HEK293 (cell line): ENCODE results near the gene ZNF354C.

ENCODE experiments used
- CTCF ChIA-PET: fragments of 350-600 bp; formaldehyde crosslinking; extraction: SDS; loops from one replicate; lab custom pipeline; 2021; ENCODE audit warnings: antibody characterized with exemption; lab: Yijun Ruan, JAX
- POLR2A ChIA-PET: fragments of 300-600 bp; formaldehyde crosslinking; extraction: SDS; loops from one replicate; lab custom pipeline; 2020; ENCODE audit warnings: antibody characterized with exemption, inconsistent platforms; lab: Yijun Ruan, JAX
- H3K27ac ChIP-seq: fragments of 200-500 bp; sonication (Bioruptor generic); 2 replicates; pipeline ENCODE4 v1.5.1; 2014; ENCODE audit warnings: low read depth, low read length, control low read depth, inconsistent platforms; ENCODE audit errors: extremely low read depth
- H3K36me3 ChIP-seq, 2 experiments: fragments of 200-500 bp in 1 of 2; sonication (Bioruptor generic) in 1 of 2; 1 replicate in 1 of 2; 2 replicates in 1 of 2; pipeline ENCODE4 v1.5.1; 2014 to 2017; ENCODE audit warnings: inconsistent platforms in 2 of 2, low read length in 2 of 2; ENCODE audit not compliant: control insufficient read depth in 2 of 2, insufficient read depth in 1 of 2
- H3K4me1 ChIP-seq: fragments of 200-500 bp; sonication (Bioruptor generic); 2 replicates; pipeline ENCODE4 v1.5.1; 2014; ENCODE audit warnings: mild to moderate bottlenecking, low read length, inconsistent platforms; ENCODE audit not compliant: control insufficient read depth, insufficient read depth
- H3K4me3 ChIP-seq: 2 replicates; pipeline ENCODE4 v1.5.1; 2011; ENCODE audit warnings: low read depth, mild to moderate bottlenecking, control low read depth, low read length, moderate library complexity
- H3K9me3 ChIP-seq: fragments of 200-500 bp; sonication (Bioruptor generic); 2 replicates; pipeline ENCODE4 v1.5.1; 2014; ENCODE audit warnings: low read depth, low read length, inconsistent platforms; ENCODE audit not compliant: control insufficient read depth, insufficient read depth
- BCL11B ChIP-seq: fragments of 450-650 bp; formaldehyde crosslinking; IDR thresholded peaks from 2 replicates; pipeline ENCODE4 v1.5.1; 2016; ENCODE audit warnings: low read depth, missing biosample characterization, missing genetic modification characterization
- PRDM1 ChIP-seq: fragments of 450-650 bp; formaldehyde crosslinking; IDR thresholded peaks from 2 replicates; pipeline ENCODE4; 2016; ENCODE audit warnings: missing biosample characterization, missing genetic modification characterization
- ZIC2 ChIP-seq: fragments of 450-650 bp; formaldehyde crosslinking; IDR thresholded peaks from 2 replicates; pipeline ENCODE4 v1.5.1; 2016; ENCODE audit warnings: missing biosample characterization, missing genetic modification characterization
- ZNF133 ChIP-seq: fragments of 450-650 bp; formaldehyde crosslinking; IDR thresholded peaks from 2 replicates; pipeline ENCODE4 v1.5.1; 2016; ENCODE audit warnings: missing biosample characterization, missing genetic modification characterization
- ZNF174 ChIP-seq: fragments of 450-650 bp; formaldehyde crosslinking; IDR thresholded peaks from 2 replicates; pipeline ENCODE4 v1.5.0; 2017; ENCODE audit warnings: missing biosample characterization, mild to moderate bottlenecking, missing genetic modification characterization
- ZNF2 ChIP-seq: fragments of 450-650 bp; formaldehyde crosslinking; IDR thresholded peaks from 2 replicates; pipeline ENCODE4 v1.5.1; 2016; ENCODE audit warnings: missing biosample characterization, missing genetic modification characterization
- ZNF266 ChIP-seq: fragments of 450-650 bp; formaldehyde crosslinking; IDR thresholded peaks from 2 replicates; pipeline ENCODE4 v1.5.1; 2016; ENCODE audit warnings: missing biosample characterization, missing genetic modification characterization, low read depth
- ZNF335 ChIP-seq: fragments of 450-650 bp; formaldehyde crosslinking; conservative IDR thresholded peaks from 2 replicates; pipeline ENCODE4 v1.5.1; 2016; ENCODE audit warnings: missing biosample characterization, missing genetic modification characterization
- ZNF391 ChIP-seq: fragments of 450-650 bp; formaldehyde crosslinking; IDR thresholded peaks from 2 replicates; pipeline ENCODE4 v1.5.1; 2016; ENCODE audit warnings: low read depth, missing biosample characterization, missing genetic modification characterization, borderline replicate concordance
- ZNF433 ChIP-seq: fragments of 450-650 bp; formaldehyde crosslinking; IDR thresholded peaks from 2 replicates; pipeline ENCODE4 v1.5.1; 2016; ENCODE audit warnings: missing biosample characterization, missing genetic modification characterization, low read depth
- ZNF473 ChIP-seq: fragments of 450-650 bp; formaldehyde crosslinking; IDR thresholded peaks from 2 replicates; pipeline ENCODE4 v1.5.1; 2017; ENCODE audit warnings: missing biosample characterization, missing genetic modification characterization
- ZNF571 ChIP-seq: fragments of 450-650 bp; formaldehyde crosslinking; IDR thresholded peaks from 2 replicates; pipeline ENCODE4 v1.5.0; 2017; ENCODE audit warnings: missing biosample characterization, missing genetic modification characterization
- ZNF623 ChIP-seq: fragments of 450-650 bp; formaldehyde crosslinking; IDR thresholded peaks from 2 replicates; pipeline ENCODE4 v1.5.1; 2016; ENCODE audit warnings: missing biosample characterization, missing genetic modification characterization
- ZNF624 ChIP-seq: fragments of 450-650 bp; formaldehyde crosslinking; IDR thresholded peaks from 2 replicates; pipeline ENCODE4 v1.5.1; 2017; ENCODE audit warnings: missing biosample characterization, missing genetic modification characterization
- ZNF76 ChIP-seq: fragments of 450-650 bp; formaldehyde crosslinking; IDR thresholded peaks from 2 replicates; pipeline ENCODE4; 2016; ENCODE audit warnings: low read depth, missing biosample characterization, missing genetic modification characterization, borderline replicate concordance
- ZSCAN23 ChIP-seq: fragments of 450-650 bp; formaldehyde crosslinking; IDR thresholded peaks from 2 replicates; pipeline ENCODE4 v1.5.1; 2016; ENCODE audit warnings: missing biosample characterization, missing genetic modification characterization
- TF ChIP-seq, protein P1 (sequence below): fragments of 450-650 bp; formaldehyde crosslinking; IDR thresholded peaks from 2 replicates; pipeline ENCODE4 v1.5.1; 2017; ENCODE audit warnings: missing biosample characterization, missing genetic modification characterization
- TF ChIP-seq, protein P2 (sequence below): fragments of 450-650 bp; IDR thresholded peaks from 2 replicates; pipeline ENCODE4 v1.5.1; 2018; ENCODE audit warnings: missing biosample characterization, missing genetic modification characterization

The ZNF354C gene

DNA sequence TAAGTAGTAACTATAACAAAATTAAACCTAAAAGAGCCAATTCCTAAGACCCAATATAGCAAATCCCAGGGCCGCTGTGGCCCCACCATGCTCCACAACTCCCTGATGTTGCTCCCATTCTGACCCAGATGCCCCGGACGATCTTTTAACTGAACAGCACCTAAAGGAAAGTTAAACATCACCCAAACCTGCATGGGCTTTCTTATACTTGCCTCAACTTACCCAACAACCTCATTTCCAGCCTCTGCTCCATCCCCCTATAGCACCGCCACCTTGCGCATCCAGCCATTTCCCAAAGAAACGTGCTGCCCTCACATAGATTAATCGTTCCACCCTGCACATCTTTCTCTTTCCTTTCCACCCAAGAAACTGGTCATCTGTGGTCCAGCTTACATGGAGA, 54.6 kb downstream of the ZNF354C start:
- no peaks in the 10 kb centered on the region for H3K36me3 ChIP-seq
- H3K4me1 ChIP-seq: no peaks in the 10 kb centered on the region
- CTCF ChIA-PET: no interaction called here
- no peak overlapping the region for H3K4me3 ChIP-seq
- TF ChIP-seq ZNF266 (tag by site-specific recombination) (no peak), ZNF391 (no peak), ZNF335 (tag by site-specific recombination) (no peak), PRDM1 (tag by site-specific recombination) (no peak), ZNF433 (tag by site-specific recombination) (no peak), ZNF174 (tag by site-specific recombination) (no peak), BCL11B (tag by site-specific recombination) (no peak), ZNF133 (tag by site-specific recombination) (no peak), ZNF624 (tag by site-specific recombination) (no peak), ZNF473 (tag by site-specific recombination) (no peak), ZSCAN23 (no peak), ZNF571 (tag by site-specific recombination) (no peak), ZNF2 (tag by site-specific recombination) (no peak)
- TF ChIP-seq, protein P1, sequence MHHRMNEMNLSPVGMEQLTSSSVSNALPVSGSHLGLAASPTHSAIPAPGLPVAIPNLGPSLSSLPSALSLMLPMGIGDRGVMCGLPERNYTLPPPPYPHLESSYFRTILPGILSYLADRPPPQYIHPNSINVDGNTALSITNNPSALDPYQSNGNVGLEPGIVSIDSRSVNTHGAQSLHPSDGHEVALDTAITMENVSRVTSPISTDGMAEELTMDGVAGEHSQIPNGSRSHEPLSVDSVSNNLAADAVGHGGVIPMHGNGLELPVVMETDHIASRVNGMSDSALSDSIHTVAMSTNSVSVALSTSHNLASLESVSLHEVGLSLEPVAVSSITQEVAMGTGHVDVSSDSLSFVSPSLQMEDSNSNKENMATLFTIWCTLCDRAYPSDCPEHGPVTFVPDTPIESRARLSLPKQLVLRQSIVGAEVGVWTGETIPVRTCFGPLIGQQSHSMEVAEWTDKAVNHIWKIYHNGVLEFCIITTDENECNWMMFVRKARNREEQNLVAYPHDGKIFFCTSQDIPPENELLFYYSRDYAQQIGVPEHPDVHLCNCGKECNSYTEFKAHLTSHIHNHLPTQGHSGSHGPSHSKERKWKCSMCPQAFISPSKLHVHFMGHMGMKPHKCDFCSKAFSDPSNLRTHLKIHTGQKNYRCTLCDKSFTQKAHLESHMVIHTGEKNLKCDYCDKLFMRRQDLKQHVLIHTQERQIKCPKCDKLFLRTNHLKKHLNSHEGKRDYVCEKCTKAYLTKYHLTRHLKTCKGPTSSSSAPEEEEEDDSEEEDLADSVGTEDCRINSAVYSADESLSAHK: no peak
- TF ChIP-seq, protein P2, sequence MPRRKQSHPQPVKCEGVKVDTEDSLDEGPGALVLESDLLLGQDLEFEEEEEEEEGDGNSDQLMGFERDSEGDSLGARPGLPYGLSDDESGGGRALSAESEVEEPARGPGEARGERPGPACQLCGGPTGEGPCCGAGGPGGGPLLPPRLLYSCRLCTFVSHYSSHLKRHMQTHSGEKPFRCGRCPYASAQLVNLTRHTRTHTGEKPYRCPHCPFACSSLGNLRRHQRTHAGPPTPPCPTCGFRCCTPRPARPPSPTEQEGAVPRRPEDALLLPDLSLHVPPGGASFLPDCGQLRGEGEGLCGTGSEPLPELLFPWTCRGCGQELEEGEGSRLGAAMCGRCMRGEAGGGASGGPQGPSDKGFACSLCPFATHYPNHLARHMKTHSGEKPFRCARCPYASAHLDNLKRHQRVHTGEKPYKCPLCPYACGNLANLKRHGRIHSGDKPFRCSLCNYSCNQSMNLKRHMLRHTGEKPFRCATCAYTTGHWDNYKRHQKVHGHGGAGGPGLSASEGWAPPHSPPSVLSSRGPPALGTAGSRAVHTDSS (tag by site-specific recombination): no peak
- no peaks in the 10 kb centered on the region for H3K9me3 ChIP-seq
- POLR2A ChIA-PET: no interaction called here
- no peak overlapping the region for H3K27ac ChIP-seq

DNA sequence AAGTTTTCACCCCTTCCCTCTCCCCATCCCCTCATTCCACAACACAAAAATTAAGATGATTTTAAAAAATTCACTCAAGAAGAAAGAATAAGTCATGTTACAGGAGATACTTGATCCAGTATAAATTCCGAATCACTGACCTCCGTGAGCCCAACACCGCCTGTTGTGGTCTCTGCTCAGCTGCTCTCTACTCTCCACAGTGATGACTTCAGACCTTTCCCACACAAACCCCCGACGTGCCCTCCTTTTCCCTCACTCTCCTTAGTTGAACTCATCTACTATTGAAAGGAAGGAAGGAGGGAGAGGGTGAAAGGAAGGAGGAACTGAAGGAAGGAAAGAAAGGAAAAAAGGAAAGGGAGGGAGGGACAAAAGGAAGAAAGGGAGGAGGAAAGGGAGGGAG, 55.1 kb downstream of the ZNF354C start:
- Histone ChIP-seq H3K9me3 (no peaks in the 10 kb centered on the region), H3K4me1 (no peaks in the 10 kb centered on the region), H3K27ac (no peak overlapping the region), H3K36me3 (no peaks in the 10 kb centered on the region), H3K4me3 (no peak overlapping the region)
- POLR2A ChIA-PET: no interaction called here
- TF ChIP-seq PRDM1 (tag by site-specific recombination) (peak; percentile 74), ZIC2 (tag by site-specific recombination) (no peak)
- CTCF ChIA-PET: no interaction called here

DNA sequence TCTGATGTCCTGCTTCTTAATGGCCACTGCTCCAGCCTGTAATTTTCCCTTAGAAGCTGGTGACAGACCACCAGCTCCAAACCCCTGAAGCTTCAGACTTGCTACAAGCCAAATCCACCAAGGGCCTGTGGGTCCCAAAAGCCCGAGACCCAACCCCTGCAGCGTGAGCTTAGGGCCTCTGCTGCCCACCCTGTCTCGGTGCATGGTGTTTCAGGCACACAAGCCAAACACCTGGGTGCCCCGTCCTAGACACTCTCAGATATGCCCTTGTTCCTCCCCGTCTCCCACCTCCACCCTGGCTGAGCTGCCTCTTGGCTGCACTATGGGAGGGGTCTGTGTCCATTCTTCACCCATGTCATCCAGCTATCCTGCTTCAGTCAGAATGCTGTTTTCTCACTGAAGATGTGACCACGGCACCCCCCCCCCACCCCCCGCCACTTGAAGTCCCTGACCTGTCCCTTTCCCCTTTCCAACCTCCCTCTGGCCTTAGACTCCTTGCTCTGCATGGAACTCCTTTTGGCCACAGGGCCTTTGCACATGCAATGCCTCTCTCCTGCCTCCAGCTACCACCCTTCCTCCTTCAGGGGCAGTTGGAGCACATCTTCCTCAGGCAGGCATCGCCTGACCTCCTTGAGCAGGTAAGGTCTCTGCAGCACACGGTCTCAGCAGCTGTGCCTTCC, 55.8 kb downstream of the ZNF354C start:
- no peaks in the 10 kb centered on the region for H3K36me3 ChIP-seq
- TF ChIP-seq ZNF76 (no peak), ZNF623 (tag by site-specific recombination) (no peak)
- TF ChIP-seq, all 188 proteins: peak for 0
- ChIA-PET CTCF (no interaction called here), POLR2A (no interaction called here)
- no peak overlapping the region for H3K27ac ChIP-seq
- H3K9me3 ChIP-seq: no peaks in the 10 kb centered on the region
- no peak overlapping the region for H3K4me3 ChIP-seq
- no peaks in the 10 kb centered on the region for H3K4me1 ChIP-seq
